GM12874 (cell line): ENCODE data around the gene PDIA3.

ENCODE experiments used
- TF ChIP-seq, protein P1 (sequence below): IDR thresholded peaks from 2 replicates; pipeline ENCODE4 v1.5.1; 2011; ENCODE audit warnings: low read depth, mild to moderate bottlenecking, control low read depth, low read length, moderate library complexity; ENCODE audit not compliant: insufficient read depth

The PDIA3 gene

DNA sequence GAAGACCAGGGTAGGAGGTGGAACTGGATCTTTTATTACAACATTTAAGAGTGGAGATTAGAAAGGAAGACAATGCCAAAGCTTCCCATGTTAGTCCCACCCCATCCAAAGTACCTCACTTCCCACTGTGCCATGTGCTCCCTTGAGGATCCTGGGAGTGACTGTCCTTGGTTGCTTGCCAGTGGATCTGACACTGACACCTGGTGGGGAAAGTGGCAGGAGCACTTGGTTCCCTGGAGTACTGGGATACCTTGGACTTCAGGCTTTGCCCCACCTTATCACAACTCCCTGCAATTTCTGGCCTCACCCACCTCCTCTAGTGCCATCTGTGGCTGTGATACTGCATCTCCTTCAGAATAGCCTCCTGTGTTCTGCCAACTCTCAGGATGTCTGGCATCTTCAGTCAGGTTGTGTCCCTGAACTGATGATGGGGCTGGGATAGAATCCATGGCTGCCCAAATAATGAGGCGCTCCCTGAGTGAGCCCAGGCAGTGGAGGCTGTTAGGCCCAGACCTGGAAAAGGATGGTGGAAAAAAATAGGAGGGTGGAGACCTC, 29.2 kb downstream of the PDIA3 start:
- TF ChIP-seq, protein P1, sequence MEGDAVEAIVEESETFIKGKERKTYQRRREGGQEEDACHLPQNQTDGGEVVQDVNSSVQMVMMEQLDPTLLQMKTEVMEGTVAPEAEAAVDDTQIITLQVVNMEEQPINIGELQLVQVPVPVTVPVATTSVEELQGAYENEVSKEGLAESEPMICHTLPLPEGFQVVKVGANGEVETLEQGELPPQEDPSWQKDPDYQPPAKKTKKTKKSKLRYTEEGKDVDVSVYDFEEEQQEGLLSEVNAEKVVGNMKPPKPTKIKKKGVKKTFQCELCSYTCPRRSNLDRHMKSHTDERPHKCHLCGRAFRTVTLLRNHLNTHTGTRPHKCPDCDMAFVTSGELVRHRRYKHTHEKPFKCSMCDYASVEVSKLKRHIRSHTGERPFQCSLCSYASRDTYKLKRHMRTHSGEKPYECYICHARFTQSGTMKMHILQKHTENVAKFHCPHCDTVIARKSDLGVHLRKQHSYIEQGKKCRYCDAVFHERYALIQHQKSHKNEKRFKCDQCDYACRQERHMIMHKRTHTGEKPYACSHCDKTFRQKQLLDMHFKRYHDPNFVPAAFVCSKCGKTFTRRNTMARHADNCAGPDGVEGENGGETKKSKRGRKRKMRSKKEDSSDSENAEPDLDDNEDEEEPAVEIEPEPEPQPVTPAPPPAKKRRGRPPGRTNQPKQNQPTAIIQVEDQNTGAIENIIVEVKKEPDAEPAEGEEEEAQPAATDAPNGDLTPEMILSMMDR = no peak

DNA sequence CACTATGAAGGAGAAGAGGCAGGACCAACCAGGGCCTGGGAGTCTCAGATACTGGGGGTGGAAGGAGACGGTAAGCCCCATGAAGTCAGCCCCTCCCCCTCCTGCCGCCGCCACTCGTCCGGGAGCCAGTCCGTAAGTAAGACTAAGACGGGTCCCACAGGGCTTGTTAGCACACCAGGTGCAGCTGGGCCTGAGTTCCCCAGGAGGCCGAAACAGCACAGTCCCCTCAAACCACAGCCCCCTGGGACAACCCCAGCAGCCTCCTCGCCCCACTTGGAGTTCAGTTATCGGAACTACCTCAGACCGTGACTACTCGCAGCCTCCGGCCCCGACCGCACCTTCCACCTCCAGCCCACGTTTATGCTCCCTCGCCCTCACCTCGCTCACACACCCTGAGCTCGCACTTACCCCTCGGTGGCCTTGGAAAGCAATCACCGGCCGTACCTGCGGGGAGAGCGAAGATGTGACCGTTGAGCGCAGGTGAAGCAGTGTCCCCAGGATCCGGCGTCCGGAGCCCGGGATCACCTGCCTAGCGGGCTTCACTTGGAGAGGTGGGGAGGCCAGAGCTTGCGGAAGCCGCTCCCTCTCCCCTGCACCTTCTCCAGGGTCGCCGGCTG, 30.0 kb downstream of the PDIA3 start:
- TF ChIP-seq, protein P1 = no peak

DNA sequence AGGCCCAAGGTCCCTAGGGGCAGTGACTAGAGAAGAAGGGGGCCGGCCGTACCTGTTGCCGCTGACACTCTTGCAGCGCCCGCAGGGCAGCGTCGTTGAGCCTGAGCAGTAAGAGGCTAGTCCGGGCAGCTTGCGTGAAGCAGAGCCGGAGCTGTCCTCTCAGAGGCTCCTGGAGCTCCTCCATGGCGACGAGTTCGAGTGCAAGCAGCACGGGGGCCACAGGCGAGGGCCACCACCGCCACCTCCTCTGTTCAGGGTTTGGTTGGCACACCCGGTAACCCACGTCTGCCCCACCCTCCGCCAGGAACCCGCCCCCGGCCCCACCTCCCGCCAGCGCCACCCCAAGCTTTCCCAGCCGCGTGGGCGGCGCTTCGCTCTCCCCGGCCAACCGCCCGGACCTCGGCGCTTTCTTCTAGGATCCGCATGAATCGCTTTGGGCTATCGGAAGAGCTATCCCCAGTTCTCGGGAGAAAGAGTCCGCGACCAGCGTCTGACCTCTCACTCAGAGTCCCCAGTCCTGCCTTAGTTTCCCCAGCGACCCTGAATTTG, 30.6 kb downstream of the PDIA3 start, which contains the start of gene ELL3:
Gene ELL3, minus strand, starts transcription at position 249 of the 549 bp plus-strand sequence. Its CDS starts 65 bp downstream, at position 184.
- TF ChIP-seq, protein P1 = no peak

DNA sequence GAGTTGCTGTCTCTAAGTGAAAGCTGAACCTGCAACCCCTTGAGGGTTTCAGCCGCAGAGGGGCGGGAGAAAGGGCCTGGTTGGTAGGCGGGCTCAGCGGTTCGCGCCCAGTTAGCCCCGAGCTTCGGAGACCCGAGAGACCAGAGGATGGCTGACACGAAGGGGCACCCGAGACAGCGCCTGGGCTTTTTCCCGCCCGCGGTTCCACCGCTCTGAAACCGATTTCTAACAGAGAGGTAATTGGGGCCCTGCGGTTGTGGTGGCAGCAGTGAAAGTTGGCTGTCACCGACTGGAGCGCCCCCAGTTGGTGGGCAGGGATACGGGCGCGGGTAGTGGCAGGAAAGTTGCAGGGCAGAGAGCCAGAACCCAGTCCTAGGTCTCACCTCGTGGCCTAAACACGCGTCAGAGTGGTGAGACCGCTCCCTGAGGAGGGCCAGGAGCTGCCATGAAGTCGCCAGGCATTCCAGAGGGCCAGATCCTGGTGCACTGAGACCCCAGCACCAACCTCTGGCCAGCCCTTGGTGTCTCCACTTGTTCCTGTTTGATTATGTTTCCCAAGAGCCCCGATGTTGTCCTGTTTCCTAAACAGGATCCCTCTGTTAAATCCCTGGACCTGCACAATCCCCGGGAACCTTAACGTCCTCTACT, 31.2 kb downstream of the PDIA3 start:
- TF ChIP-seq, protein P1 = peak; percentile 92

DNA sequence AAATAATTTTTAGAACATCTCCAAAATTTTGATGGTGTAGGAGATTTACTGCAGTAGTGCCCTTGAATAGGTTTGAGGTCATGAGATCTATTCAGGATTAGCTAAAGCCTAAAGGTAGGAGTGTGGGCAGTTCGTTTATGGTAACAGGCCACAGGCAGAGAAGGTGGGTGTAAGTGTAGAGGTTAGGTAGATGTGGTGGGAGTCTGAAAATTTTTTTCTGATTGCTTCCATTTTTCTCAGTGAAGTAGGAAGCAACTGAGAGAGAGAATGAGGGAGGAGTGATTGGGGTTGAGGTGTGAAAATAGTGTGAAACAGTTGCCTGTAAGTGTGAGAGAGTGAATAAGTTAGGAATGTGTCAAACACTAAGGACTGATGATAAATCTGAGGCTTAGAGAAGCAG, 32.8 kb downstream of the PDIA3 start:
- TF ChIP-seq, protein P1 = no peak

DNA sequence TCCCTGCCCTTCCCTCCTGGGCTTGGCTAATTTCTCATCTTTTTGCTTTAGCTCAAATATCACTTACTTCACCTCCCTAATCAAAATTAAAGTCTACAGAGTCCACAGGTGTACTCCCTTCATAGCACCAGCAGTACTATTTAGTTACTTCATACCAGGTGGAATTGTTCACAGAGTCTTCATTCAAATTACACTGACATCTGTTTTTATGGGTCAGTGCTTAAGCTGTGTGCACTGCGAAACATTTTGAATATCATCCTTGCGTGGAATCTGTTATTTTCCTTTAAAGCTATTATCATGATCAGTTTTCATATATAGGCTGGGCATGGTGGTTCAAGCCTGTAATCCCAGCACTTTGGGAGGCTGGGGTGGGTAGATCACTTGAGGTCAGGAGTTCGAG, 43.2 kb downstream of the PDIA3 start:
- TF ChIP-seq, protein P1 = no peak

DNA sequence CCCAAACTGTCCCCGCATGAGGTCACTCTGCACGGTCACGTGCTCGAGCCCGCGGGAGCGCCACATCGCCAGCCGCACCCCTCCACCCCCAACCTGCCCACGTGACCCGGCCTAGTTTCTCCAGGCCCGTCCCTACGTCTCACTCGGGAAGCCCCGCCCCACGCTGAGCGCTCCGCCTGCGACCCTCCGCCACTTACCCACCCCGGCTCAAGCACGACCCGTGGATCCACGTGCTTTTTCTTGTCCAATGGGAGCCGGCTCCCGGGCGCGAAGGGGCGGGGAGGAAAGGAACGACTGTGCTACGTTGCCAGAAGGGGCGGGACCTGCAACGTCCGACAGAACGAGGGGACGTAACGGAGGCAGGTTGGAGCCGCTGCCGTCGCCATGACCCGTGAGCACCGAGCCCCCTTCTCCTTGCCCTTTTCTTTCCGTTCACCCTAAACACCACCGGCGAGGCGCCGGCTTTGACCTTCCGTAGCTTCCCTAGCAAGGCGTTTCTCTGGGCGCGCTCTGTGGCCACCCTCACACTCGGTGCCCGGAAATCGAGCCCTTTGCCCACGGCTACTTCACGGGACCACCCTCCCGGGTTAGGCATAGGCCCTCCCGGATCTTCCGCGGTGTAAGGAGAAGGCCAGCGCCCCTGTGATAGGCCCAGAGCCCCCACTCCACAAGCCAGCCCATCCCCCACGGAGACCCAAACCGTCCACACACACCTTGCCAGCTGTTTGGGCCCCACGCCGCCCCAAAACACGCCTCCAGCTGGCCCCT, 45.9 kb downstream of the PDIA3 start, which contains the start of gene SERF2:
Gene SERF2, plus strand, starts transcription at position 328 of the 768 bp plus-strand sequence. Its CDS starts 57 bp downstream, at position 385.
- TF ChIP-seq, protein P1 = no peak
